Naive thymus-derived CD4-positive, alpha-beta T cell (primary cell): Measurements from ENCODE around the gene SEMA6A. TPM values are rescaled to one million over a fixed set of nuclear protein-coding genes. Genes with fewer than 3 reads are reported as not detected.

ENCODE experiments used
- ATAC-seq: fragments of 150-1000 bp; cut with Tn5 transposase; 2 replicates; pipeline ENCODE4 v1.10.0; 2021; ENCODE audit warnings: mild to moderate bottlenecking, moderate library complexity
- CTCF ChIA-PET: fragments of 350-600 bp; sonication (Branson Sonifier 250); formaldehyde crosslinking; loops from one replicate; lab custom pipeline; 2021; ENCODE audit warnings: antibody characterized with exemption; lab: Charles Lee
- POLR2A ChIA-PET: fragments of 350-600 bp; sonication (Branson Sonifier 250); formaldehyde crosslinking; loops from one replicate; lab custom pipeline; 2021; ENCODE audit warnings: antibody characterized with exemption, inconsistent platforms; lab: Charles Lee
- DNase-seq, 9 donors: peaks; one replicate each; pipeline versions ENCODE4 v3.0.0 to v3.0.0-alpha.2; 2020 to 2022; ENCODE audit warnings: mixed read lengths in 1 of 9
- H3K27ac ChIP-seq: one replicate; pipeline ENCODE4 v1.7.0; 2013; ENCODE audit warnings: mild to moderate bottlenecking, low read depth, low read length, moderate library complexity
- H3K27me3 ChIP-seq, 2 donors: one replicate each; pipeline ENCODE4 v1.7.0; 2013; ENCODE audit warnings: low read length in 2 of 2, mild to moderate bottlenecking in 2 of 2, moderate library complexity in 2 of 2; ENCODE audit not compliant: control insufficient read depth in 2 of 2, insufficient read depth in 2 of 2
- H3K36me3 ChIP-seq, 3 experiments: 1 replicate in 2 of 3; 2 replicates in 1 of 3; pipeline ENCODE4 v1.7.0; 2013; ENCODE audit warnings: low read length in 3 of 3, mild to moderate bottlenecking in 3 of 3, moderate library complexity in 1 of 3; ENCODE audit not compliant: insufficient read depth in 3 of 3, control insufficient read depth in 2 of 3
- H3K4me1 ChIP-seq, 2 donors: one replicate each; pipeline ENCODE4 v1.7.0; 2013; ENCODE audit warnings: low read length in 2 of 2, mild to moderate bottlenecking in 2 of 2, moderate library complexity in 1 of 2; ENCODE audit not compliant: control insufficient read depth in 2 of 2, insufficient read depth in 2 of 2
- H3K4me3 ChIP-seq: 2 replicates; pipeline ENCODE4 v1.7.0; 2013; ENCODE audit warnings: mild to moderate bottlenecking, low read length
- H3K9me3 ChIP-seq, 3 experiments: 1 replicate in 2 of 3; 2 replicates in 1 of 3; pipeline ENCODE4 v1.7.0; 2013; ENCODE audit warnings: low read length in 3 of 3; ENCODE audit not compliant: control insufficient read depth in 2 of 3
- H3K27ac Mint-ChIP-seq, 9 donors: one replicate each; pipeline ENCODE4 v1.8.0; 2020 to 2022; ENCODE audit warnings: mixed read lengths in 9 of 9, mild to moderate bottlenecking in 8 of 9, moderate library complexity in 5 of 9, inconsistent platforms in 2 of 9
- H3K27me3 Mint-ChIP-seq, 5 donors: one replicate each; pipeline ENCODE4 v1.8.0; 2021 to 2022; ENCODE audit warnings: mixed read lengths in 5 of 5, mild to moderate bottlenecking in 1 of 5
- H3K36me3 Mint-ChIP-seq, 5 donors: one replicate each; pipeline ENCODE4 v1.8.0; 2020 to 2022; ENCODE audit warnings: mixed read lengths in 5 of 5, mild to moderate bottlenecking in 3 of 5, inconsistent platforms in 1 of 5
- H3K4me1 Mint-ChIP-seq, 7 donors: one replicate each; pipeline ENCODE4 v1.8.0; 2020 to 2022; ENCODE audit warnings: mixed read lengths in 7 of 7, mild to moderate bottlenecking in 3 of 7, inconsistent platforms in 1 of 7
- H3K4me3 Mint-ChIP-seq, 10 donors: one replicate each; pipeline ENCODE4 v1.8.0; 2020 to 2022; ENCODE audit warnings: mild to moderate bottlenecking in 10 of 10, mixed read lengths in 10 of 10, moderate library complexity in 6 of 10, inconsistent platforms in 2 of 10
- H3K9me3 Mint-ChIP-seq, 11 donors: one replicate each; pipeline ENCODE4 v1.8.0; 2020 to 2022; ENCODE audit warnings: mixed read lengths in 11 of 11, mild to moderate bottlenecking in 4 of 11, inconsistent platforms in 1 of 11, moderate library complexity in 1 of 11
- intact Hi-C, 2 donors: fragments of 100-400 bp; cut with micrococcal nuclease; formaldehyde crosslinking; loops; one replicate each; pipeline ENCODE4 v1.15.1; 2023
- polyA plus RNA-seq, 2 donors: library from polyadenylated mRNA; unstranded; fragments of 300-500 nt; fragmentation: Illumina TruSeq; gene quantifications; one replicate each; pipeline ENCODE4 v1.2.3, GENCODE V29; 2021
- total RNA-seq, 6 experiments: library from RNA in 5 of 6; stranded (reverse) in 5 of 6; gene quantifications; 1 replicate in 5 of 6; 2 replicates in 1 of 6; pipeline ENCODE4 v1.2.3 and lab custom pipeline; 2021 to 2026

The SEMA6A gene
- total and polyA plus RNA-seq, 7 experiments from 2014 or later = 0.87 to 1.5 TPM; not detected in 5

DNA sequence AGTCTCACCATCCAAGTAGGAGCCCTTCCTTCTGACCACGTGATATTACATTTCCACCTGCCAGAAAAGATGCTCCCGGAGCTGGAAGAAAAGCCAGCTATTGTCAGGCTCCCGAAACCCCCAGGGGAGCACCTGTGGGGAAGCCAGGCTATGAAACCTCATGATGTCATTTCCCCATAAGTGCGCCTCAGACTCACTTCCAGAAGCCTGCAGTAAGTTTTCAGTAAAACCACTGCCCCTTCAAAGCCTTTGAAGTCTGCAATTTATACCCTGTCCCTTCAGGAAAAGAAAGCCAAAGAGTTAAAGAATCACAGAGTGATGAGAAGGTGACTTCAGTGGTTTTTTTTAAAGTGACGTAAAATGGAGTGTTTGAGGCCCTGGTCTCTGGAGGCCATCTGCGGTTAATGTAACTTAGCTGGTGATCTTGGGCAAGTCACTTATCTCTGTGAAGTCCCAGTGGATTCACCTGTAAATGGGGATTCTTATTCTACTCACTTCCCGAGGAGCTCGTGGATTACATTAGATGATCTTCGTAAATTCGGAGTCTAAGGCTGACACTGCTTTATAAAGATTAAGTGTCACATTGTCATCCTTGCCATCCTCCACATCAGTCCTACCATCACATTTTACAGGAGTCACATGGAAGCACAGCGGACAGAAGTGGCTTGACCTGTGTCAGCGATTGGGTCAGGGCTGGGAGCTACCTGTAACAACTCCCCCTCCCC, 2.6 kb upstream of the SEMA6A start:
- no peaks in the 10 kb centered on the region for H3K9me3 ChIP-seq
- H3K27ac ChIP-seq = no peak overlapping the region
- peaks cover 54 to 79% (median 67%) of the 10 kb centered on the region in 5 donors for H3K27me3 Mint-ChIP-seq
- H3K9me3 Mint-ChIP-seq = peaks cover 0 to 11% (median 0%) of the 10 kb centered on the region in 11 donors
- CTCF ChIA-PET = no interaction called here
- H3K27me3 ChIP-seq = peaks cover 0 to 12% of the 10 kb centered on the region in 2 donors
- no peak overlapping the region for H3K4me3 ChIP-seq
- H3K36me3 Mint-ChIP-seq = no peaks in the 10 kb centered on the region
- DNase-seq (no peak), ATAC-seq (no peak)
- intact Hi-C loops = loop anchor here in 1 of 2 donors (10.0 kb wide), 1 partner anchor 612 kb away; the partner anchor contains the start of gene LVRN
- peaks cover 15 to 27% (median 22%) of the 10 kb centered on the region in 7 donors for H3K4me1 Mint-ChIP-seq
- no peaks in the 10 kb centered on the region for H3K36me3 ChIP-seq
- peaks cover 0 to 8% of the 10 kb centered on the region in 2 donors for H3K4me1 ChIP-seq
- POLR2A ChIA-PET = no interaction called here
- no peak overlapping the region for H3K27ac Mint-ChIP-seq
- H3K4me3 Mint-ChIP-seq = no peak overlapping the region

DNA sequence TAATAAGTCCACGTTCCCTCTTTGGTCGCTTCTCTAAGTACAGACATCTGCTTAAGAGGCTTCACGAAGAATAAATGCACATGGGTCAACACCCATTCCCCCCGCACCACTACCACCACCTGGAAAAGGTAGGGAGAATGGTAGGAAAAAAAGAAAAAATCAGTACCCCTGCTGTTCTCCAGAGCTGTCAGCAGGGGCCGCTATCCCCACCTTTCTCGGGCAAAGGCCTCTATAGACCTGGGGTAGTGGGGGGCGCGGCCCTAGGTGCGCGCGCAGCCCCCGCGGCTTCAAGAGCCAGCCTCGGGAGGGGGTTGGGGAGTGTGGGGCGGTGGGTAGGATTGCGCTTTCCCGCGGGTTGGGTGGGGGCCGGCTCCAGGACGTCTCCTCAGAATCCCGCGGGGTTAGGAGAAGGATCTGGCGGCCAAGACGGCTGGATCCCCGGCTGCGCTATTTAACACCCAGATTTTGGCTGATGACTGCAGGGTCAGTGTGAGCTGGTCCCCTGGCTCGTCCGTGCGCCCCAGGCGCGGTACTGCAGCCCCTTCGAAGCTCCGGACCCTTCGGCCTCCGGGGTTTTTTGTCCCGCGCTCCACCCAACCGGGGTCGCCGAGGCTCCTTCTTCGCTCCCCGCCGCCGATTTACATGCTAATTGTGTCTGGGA, 1.6 kb upstream of the SEMA6A start:
- Mint-ChIP-seq H3K36me3 (no peaks in the 10 kb centered on the region), H3K27me3 (peaks cover 59 to 85% (median 69%) of the 10 kb centered on the region in 5 donors), H3K4me1 (peaks cover 15 to 31% (median 22%) of the 10 kb centered on the region in 7 donors), H3K27ac (no peak overlapping the region), H3K9me3 (peaks cover 0 to 11% (median 0%) of the 10 kb centered on the region in 11 donors), H3K4me3 (peak overlapping the region in 8 of 10 donors; percentile 10 to 79 (median 60))
- DNase-seq (peak in 1 of 9 donors; percentile 49), ATAC-seq (peak; percentile 48)
- ChIA-PET POLR2A (no interaction called here), CTCF (no interaction called here)
- Histone ChIP-seq H3K4me1 (peaks cover 0 to 8% of the 10 kb centered on the region in 2 donors), H3K27me3 (peaks cover 0 to 12% of the 10 kb centered on the region in 2 donors), H3K4me3 (no peak overlapping the region), H3K9me3 (no peaks in the 10 kb centered on the region), H3K36me3 (no peaks in the 10 kb centered on the region), H3K27ac (no peak overlapping the region)
- intact Hi-C loops = loop anchor here in 1 of 2 donors (1.0 to 10.0 kb wide), 2 partner anchors 372 to 611 kb away; partner anchors contain the start of gene LVRN

GRCh38 chr5:116575326-116576052, 866 bp upstream of the SEMA6A start:
- Histone ChIP-seq H3K4me1 (peaks cover 0 to 8% of the 10 kb centered on the region in 2 donors), H3K27ac (no peak overlapping the region), H3K27me3 (peaks cover 0 to 12% of the 10 kb centered on the region in 2 donors), H3K9me3 (no peaks in the 10 kb centered on the region), H3K4me3 (no peak overlapping the region), H3K36me3 (no peaks in the 10 kb centered on the region)
- peaks cover 15 to 31% (median 22%) of the 10 kb centered on the region in 7 donors for H3K4me1 Mint-ChIP-seq
- intact Hi-C loops = loop anchor here in 1 of 2 donors (1.0 to 10.0 kb wide), 2 partner anchors 373 to 611 kb away; partner anchors contain the start of gene LVRN
- H3K9me3 Mint-ChIP-seq = peaks cover 0 to 11% (median 0%) of the 10 kb centered on the region in 11 donors
- peak overlapping the region in 1 of 9 donors; percentile 62 for H3K27ac Mint-ChIP-seq
- H3K27me3 Mint-ChIP-seq = peaks cover 59 to 87% (median 67%) of the 10 kb centered on the region in 5 donors
- peak overlapping the region in 9 of 10 donors; percentile 55 to 79 (median 65) for H3K4me3 Mint-ChIP-seq
- ChIA-PET POLR2A (no interaction called here), CTCF (no interaction called here)
- H3K36me3 Mint-ChIP-seq = no peaks in the 10 kb centered on the region
- DNase-seq (no peak), ATAC-seq (no peak)

GRCh38 chr5:116573702-116574366, 789 bp downstream of the SEMA6A start:
- no peak overlapping the region for H3K27ac ChIP-seq
- no peaks in the 10 kb centered on the region for H3K36me3 Mint-ChIP-seq
- peak overlapping the region in 1 of 9 donors; percentile 79 for H3K27ac Mint-ChIP-seq
- intact Hi-C loops = loop anchor here in 1 of 2 donors (10.0 kb wide), 1 partner anchor 609 kb away; the partner anchor contains the start of gene LVRN
- peaks cover 0 to 10% (median 0%) of the 10 kb centered on the region in 11 donors for H3K9me3 Mint-ChIP-seq
- ChIA-PET POLR2A (no interaction called here), CTCF (no interaction called here)
- H3K36me3 ChIP-seq = no peaks in the 10 kb centered on the region
- no peaks in the 10 kb centered on the region for H3K9me3 ChIP-seq
- H3K4me3 ChIP-seq = no peak overlapping the region
- H3K4me1 ChIP-seq = peaks cover 0 to 8% of the 10 kb centered on the region in 2 donors
- H3K4me3 Mint-ChIP-seq = peak overlapping the region; percentile 71 to 86 (median 78)
- H3K4me1 Mint-ChIP-seq = peaks cover 15 to 31% (median 22%) of the 10 kb centered on the region in 7 donors
- DNase-seq = no peak
- no peak for ATAC-seq
- peaks cover 0 to 12% of the 10 kb centered on the region in 2 donors for H3K27me3 ChIP-seq
- peaks cover 64 to 92% (median 73%) of the 10 kb centered on the region in 5 donors for H3K27me3 Mint-ChIP-seq

DNA sequence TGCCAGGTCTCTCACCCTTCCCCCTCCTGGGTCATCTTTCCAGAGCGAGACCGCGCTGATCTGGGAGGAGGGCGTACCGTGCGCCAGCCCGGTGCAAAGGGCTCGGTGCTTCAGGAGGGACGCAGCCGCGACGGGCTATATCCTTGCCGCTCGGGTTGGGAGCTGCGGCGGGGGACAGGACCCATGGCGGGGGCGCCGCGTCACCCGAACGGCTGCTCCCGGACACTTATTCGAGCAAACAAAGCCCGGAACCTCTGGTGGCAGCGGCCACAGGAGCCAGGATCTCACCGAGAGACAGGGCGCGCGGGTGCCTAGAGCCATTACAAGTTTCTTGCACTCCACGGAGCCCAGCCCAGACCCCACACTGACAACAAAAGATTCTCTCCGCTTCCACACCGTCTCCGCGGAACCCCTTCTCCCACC, 1.3 kb downstream of the SEMA6A start:
- Mint-ChIP-seq H3K36me3 (no peaks in the 10 kb centered on the region), H3K9me3 (peaks cover 0 to 10% (median 0%) of the 10 kb centered on the region in 11 donors), H3K27me3 (peaks cover 60 to 88% (median 71%) of the 10 kb centered on the region in 5 donors), H3K4me1 (peaks cover 15 to 31% (median 22%) of the 10 kb centered on the region in 7 donors), H3K4me3 (peak overlapping the region in 9 of 10 donors; percentile 44 to 79 (median 57)), H3K27ac (no peak overlapping the region)
- POLR2A ChIA-PET = no interaction called here
- Histone ChIP-seq H3K27ac (no peak overlapping the region), H3K9me3 (no peaks in the 10 kb centered on the region), H3K4me1 (peaks cover 0 to 8% of the 10 kb centered on the region in 2 donors), H3K4me3 (no peak overlapping the region), H3K27me3 (peaks cover 0 to 12% of the 10 kb centered on the region in 2 donors), H3K36me3 (no peaks in the 10 kb centered on the region)
- ATAC-seq (no peak), DNase-seq (peak in 1 of 9 donors; percentile 22)
- intact Hi-C loops = loop anchor here in 1 of 2 donors (10.0 kb wide), 1 partner anchor 608 kb away; the partner anchor contains the start of gene LVRN
- CTCF ChIA-PET = no interaction called here
